SU-DHL-6 (cell line): ENCODE results near the gene GRB10.

Experiments
- H2AFZ ChIP-seq: fragments of 200-600 bp; sonication (generic); 2 replicates; pipeline ENCODE4 v1.6.1; 2014; ENCODE audit warnings: low read depth, mild to moderate bottlenecking, moderate library complexity, mixed read lengths, antibody characterized with exemption, low read length; ENCODE audit not compliant: severe bottlenecking
- H3F3A ChIP-seq: fragments of 200-600 bp; shearing (Covaris generic); 2 replicates; pipeline ENCODE4 v1.6.0; 2016; ENCODE audit warnings: antibody characterized with exemption, mild to moderate bottlenecking; ENCODE audit not compliant: insufficient read depth
- H3K27ac ChIP-seq: fragments of 200-600 bp; sonication (generic); 2 replicates; pipeline ENCODE4 v1.5.1; 2016; ENCODE audit warnings: low read depth, mild to moderate bottlenecking, low read length, moderate library complexity, mixed read lengths
- H3K27me3 ChIP-seq: fragments of 200-600 bp; sonication (generic), shearing (Covaris generic); 2 replicates; pipeline ENCODE4 v1.6.0; 2014; ENCODE audit warnings: mild to moderate bottlenecking, low read length
- H3K36me3 ChIP-seq: fragments of 200-600 bp; sonication (generic); 2 replicates; pipeline ENCODE4 v1.6.1; 2014; ENCODE audit warnings: mild to moderate bottlenecking, low read length, mixed read lengths
- H3K4me2 ChIP-seq: fragments of 300-600, 200-600 bp; shearing (Covaris generic), sonication (generic); 2 replicates; pipeline ENCODE4 v1.6.0; 2014; ENCODE audit warnings: low read length, low read depth, mild to moderate bottlenecking; ENCODE audit not compliant: poor library complexity, severe bottlenecking
- H3K4me3 ChIP-seq: fragments of 200-600 bp; sonication (generic); 2 replicates; pipeline ENCODE4 v1.5.1; 2014; ENCODE audit warnings: antibody characterized with exemption, low read length, mild to moderate bottlenecking, mixed read lengths; ENCODE audit not compliant: insufficient read depth, poor library complexity, severe bottlenecking
- H3K79me2 ChIP-seq: fragments of 200-600 bp; sonication (generic); 2 replicates; pipeline ENCODE4 v1.6.1; 2014; ENCODE audit warnings: mild to moderate bottlenecking, low read length, moderate library complexity; ENCODE audit not compliant: insufficient read depth
- H3K9ac ChIP-seq: fragments of 200-600 bp; sonication (generic); 2 replicates; pipeline ENCODE4 v1.7.0; 2014; ENCODE audit warnings: mild to moderate bottlenecking, low read length
- H3K9me2 ChIP-seq: fragments of 200-600 bp; sonication (generic); replicated peaks from 2 replicates; pipeline ENCODE4 v1.6.1; 2014; ENCODE audit warnings: low read length; ENCODE audit not compliant: insufficient read depth
- H3K9me3 ChIP-seq: fragments of 200-600 bp; sonication (generic); 2 replicates; pipeline ENCODE4 v1.6.1; 2014; ENCODE audit warnings: low read length, mixed read lengths; ENCODE audit not compliant: insufficient read depth
- H4K20me1 ChIP-seq: fragments of 200-600 bp; sonication (generic); 2 replicates; pipeline ENCODE4 v1.6.1; 2014; ENCODE audit warnings: low read depth, mild to moderate bottlenecking, antibody characterized with exemption, low read length, moderate library complexity, mixed read lengths
- EZH2phosphoT487 ChIP-seq: fragments of 200-600 bp; sonication (generic), shearing (Covaris generic); conservative IDR thresholded peaks from 2 replicates; pipeline ENCODE4 v1.6.1; 2018; ENCODE audit warnings: mild to moderate bottlenecking, antibody characterized with exemption, low read length, moderate library complexity, mixed read lengths
- TF ChIP-seq, protein P1 (sequence below): fragments of 200-600 bp; sonication (generic); IDR thresholded peaks from one replicate; pipeline ENCODE4 v1.5.1; 2017; ENCODE audit warnings: antibody characterized with exemption, mild to moderate bottlenecking, low read length, moderate library complexity; ENCODE audit not compliant: insufficient read depth, poor library complexity, severe bottlenecking

Gene GRB10

DNA sequence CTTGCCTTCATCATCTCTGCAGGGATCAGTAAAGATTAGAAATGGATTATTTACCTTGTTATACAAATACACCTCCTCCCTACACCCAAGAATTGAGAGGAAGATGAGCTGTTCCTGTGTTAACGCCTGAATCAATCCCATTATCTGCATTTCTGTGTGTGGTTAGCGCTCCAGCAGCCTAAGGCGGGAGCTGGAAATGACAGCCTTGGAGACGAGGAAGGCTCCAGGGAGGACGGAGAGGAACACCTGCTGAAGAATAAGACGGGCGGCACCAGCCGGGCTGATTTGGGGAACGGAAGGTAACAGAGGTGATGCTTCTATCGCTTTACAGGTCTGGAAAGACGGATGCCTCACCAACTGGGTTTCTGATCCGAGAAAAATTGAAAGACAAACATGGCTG is 183.3 kb downstream of the GRB10 start:
- Histone ChIP-seq H3K9ac (no peak overlapping the region), H3K4me2 (no peak overlapping the region), H3K9me3 (no peaks in the 10 kb centered on the region), H3K36me3 (no peaks in the 10 kb centered on the region), H3K9me2 (no peaks in the 10 kb centered on the region), H3F3A (no peaks in the 10 kb centered on the region), H3K4me3 (no peak overlapping the region), H3K27ac (no peak overlapping the region), H2AFZ (no peak overlapping the region), H4K20me1 (no peaks in the 10 kb centered on the region), H3K79me2 (no peaks in the 10 kb centered on the region), H3K27me3 (peaks cover 4% of the 10 kb centered on the region; the same call in 1 of the 2 replicates)
- TF ChIP-seq, protein P1, sequence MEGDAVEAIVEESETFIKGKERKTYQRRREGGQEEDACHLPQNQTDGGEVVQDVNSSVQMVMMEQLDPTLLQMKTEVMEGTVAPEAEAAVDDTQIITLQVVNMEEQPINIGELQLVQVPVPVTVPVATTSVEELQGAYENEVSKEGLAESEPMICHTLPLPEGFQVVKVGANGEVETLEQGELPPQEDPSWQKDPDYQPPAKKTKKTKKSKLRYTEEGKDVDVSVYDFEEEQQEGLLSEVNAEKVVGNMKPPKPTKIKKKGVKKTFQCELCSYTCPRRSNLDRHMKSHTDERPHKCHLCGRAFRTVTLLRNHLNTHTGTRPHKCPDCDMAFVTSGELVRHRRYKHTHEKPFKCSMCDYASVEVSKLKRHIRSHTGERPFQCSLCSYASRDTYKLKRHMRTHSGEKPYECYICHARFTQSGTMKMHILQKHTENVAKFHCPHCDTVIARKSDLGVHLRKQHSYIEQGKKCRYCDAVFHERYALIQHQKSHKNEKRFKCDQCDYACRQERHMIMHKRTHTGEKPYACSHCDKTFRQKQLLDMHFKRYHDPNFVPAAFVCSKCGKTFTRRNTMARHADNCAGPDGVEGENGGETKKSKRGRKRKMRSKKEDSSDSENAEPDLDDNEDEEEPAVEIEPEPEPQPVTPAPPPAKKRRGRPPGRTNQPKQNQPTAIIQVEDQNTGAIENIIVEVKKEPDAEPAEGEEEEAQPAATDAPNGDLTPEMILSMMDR, result no peak
- no peak for TF ChIP-seq EZH2phosphoT487

DNA sequence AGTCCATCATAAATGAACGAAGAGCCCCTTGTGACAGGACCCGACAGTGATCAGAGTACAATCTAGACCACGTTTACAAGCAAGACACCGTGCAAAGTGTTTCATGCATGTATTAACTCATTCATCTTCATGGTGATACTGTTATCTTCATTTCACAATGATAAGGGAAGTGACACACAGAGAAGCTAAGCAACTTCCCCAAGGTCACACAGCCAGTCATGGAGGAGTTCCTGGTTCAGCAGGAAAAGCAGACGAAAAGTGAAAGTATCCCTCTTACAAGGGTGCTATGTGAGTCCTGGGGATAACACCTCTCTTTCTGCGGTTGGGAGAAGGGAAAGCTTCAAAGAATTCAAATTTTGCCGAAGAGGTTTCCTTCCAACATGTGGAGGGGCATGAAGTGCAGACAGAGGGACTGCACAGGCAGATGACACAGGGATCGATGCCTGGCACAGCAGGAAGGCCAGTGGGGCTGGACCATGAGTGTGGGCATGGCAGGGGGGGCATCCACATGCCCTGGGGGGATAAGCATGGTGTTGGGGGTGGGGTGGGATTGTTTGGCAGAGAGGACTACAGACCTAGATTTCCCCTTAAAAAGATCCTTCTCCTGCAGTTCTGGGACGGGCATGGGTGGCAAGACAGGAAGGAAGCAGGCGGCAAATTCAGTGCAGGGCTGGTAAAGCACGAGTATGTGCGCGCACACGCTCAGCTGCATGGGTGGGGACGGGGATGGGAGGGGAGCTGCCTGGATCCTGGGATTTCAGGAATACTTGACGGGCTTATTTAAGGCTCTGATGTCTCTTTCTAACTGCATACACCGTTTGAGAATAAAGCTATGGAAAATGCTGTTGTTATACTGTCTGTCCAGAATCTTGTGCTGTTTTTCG is 184.0 kb downstream of the GRB10 start:
- no peak for TF ChIP-seq EZH2phosphoT487
- TF ChIP-seq, protein P1, result no peak
- Histone ChIP-seq H3K9me2 (no peaks in the 10 kb centered on the region), H3K4me3 (no peak overlapping the region), H3K27me3 (peaks cover 4% of the 10 kb centered on the region; the same call in 1 of the 2 replicates), H2AFZ (no peak overlapping the region), H3K27ac (no peak overlapping the region), H3K9me3 (no peaks in the 10 kb centered on the region), H3K36me3 (no peaks in the 10 kb centered on the region), H3K9ac (no peak overlapping the region), H3K4me2 (no peak overlapping the region), H3F3A (no peaks in the 10 kb centered on the region), H4K20me1 (no peaks in the 10 kb centered on the region), H3K79me2 (no peaks in the 10 kb centered on the region)

DNA sequence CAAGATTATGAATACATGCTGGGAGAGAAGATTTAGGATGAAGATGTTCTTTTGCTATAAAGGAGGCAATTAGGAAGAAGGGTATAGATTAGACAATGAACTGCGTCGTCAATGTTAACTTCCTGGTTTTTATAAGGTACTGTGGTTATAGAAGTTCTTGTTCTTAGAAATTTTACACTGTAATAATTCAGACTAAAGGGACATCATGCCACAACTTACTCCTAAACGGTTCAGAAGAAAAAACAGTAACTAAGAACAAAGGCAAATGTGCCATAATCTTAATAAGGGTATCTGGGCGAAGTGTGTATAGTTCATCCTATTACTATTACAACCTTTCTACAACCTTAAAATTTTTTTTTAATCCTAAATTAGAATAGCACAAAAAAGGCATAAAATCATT is 186.2 kb downstream of the GRB10 start:
- no peak overlapping the region for H3K4me3 ChIP-seq

More for the DNA sequence above, 186.2 kb downstream of the GRB10 start:
- Histone ChIP-seq H2AFZ (no peak overlapping the region), H3K9me2 (no peaks in the 10 kb centered on the region), H3K79me2 (no peaks in the 10 kb centered on the region), H3K27ac (no peak overlapping the region), H3K9me3 (no peaks in the 10 kb centered on the region), H3K9ac (no peak overlapping the region), H3K36me3 (no peaks in the 10 kb centered on the region), H3K27me3 (peaks cover 4% of the 10 kb centered on the region; the same call in 1 of the 2 replicates), H3F3A (no peaks in the 10 kb centered on the region), H4K20me1 (no peaks in the 10 kb centered on the region), H3K4me2 (no peak overlapping the region)
- TF ChIP-seq, protein P1, result no peak
- no peak for TF ChIP-seq EZH2phosphoT487
